ENCODE data around the gene FCHSD1. TPM values are rescaled to one million over a fixed set of nuclear protein-coding genes. Genes with fewer than 3 reads are reported as not detected.

Gene FCHSD1
- polyA plus RNA-seq, 1 of the 3 experiments (the other 2 are of a cell fraction), result 49.2 TPM

DNA sequence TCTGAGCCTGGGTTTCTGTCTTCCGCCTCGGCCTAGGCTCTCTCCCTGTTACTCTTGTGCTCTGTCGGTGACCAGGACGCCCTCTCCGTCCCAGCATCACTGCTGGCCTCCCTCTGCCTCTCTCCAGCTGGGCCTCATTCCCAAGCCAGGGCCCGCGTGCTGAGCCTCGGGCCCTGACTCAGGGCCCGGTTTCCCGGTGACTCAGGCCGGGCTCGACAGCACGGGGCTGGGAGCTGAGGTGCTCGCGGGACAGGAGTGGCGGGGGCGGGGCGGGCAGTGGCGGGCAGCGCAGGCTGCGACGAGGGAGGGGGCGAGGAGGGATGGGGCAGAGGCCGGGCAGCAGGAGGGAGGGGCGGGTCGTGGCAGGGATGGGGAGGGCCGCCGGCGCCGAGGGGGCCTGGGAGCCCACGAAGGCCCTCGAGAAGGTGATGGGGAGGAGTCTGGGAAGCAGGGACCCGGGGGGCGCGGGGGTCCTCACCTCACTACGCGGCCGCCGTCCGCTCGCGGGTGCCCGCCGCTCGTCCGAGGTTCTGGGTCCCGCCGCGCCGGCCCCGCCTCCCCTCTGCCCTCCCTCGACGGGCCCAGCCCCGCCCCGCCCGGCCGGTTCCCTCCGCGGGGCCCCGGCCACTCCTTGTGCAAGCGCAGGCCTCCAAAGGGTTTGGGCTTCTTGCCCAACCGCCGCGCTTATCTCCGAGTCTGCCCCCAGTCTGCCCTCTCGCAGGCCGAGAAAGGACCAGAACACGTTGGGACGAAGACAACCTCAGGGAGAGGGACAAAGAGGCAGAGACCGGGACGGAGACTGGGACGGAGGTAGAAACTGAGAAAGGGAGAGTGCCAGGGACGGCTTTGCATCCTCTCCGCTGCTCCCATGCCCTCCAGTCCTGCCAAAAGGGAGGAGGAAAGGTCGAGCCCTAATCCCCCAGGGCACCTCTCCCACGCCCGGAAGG, 30.8 kb upstream of the FCHSD1 start, which contains the start of gene ARAP3 (continued):
- TF ChIP-seq, protein P1, sequence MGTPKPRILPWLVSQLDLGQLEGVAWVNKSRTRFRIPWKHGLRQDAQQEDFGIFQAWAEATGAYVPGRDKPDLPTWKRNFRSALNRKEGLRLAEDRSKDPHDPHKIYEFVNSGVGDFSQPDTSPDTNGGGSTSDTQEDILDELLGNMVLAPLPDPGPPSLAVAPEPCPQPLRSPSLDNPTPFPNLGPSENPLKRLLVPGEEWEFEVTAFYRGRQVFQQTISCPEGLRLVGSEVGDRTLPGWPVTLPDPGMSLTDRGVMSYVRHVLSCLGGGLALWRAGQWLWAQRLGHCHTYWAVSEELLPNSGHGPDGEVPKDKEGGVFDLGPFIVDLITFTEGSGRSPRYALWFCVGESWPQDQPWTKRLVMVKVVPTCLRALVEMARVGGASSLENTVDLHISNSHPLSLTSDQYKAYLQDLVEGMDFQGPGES (IDR thresholded peaks at IDR 0.05; ENCODE audit: low read depth, low read length), result no peak
- TF ChIP-seq EP300 (IDR thresholded peaks at IDR 0.05; ENCODE audit: borderline replicate concordance in 1 of 2, low read depth in 1 of 2, low read length in 1 of 2), result peak in 1 of 2 experiments; percentile 47; a peak in 1 of 4 replicates
- TF ChIP-seq FOXM1 (IDR thresholded peaks at IDR 0.05; ENCODE audit: low read depth), result no peak
- no peak for TF ChIP-seq TEAD4 (IDR thresholded peaks at IDR 0.05; ENCODE audit: borderline replicate concordance, insufficient read depth)
- peak; percentile 97 for TF ChIP-seq MAX (IDR thresholded peaks at IDR 0.05; ENCODE audit: low read depth)
- peak; percentile 34 for TF ChIP-seq NRF1 (IDR thresholded peaks at IDR 0.05; ENCODE audit: low read depth, low read length)
- TF ChIP-seq MEF2A (IDR thresholded peaks at IDR 0.05; ENCODE audit: borderline replicate concordance, low read depth), result no peak
- no peak for TF ChIP-seq GABPA (IDR thresholded peaks at IDR 0.05; ENCODE audit: low read depth)
- peak; percentile 73 for TF ChIP-seq NFIC (IDR thresholded peaks at IDR 0.05; ENCODE audit: borderline replicate concordance)
- TF ChIP-seq RFX5 (IDR thresholded peaks at IDR 0.05; ENCODE audit: low read length), result no peak
- TF ChIP-seq FOSL2 (IDR thresholded peaks at IDR 0.05; ENCODE audit: borderline replicate concordance, low read depth), result peak; percentile 41; the same call in 1 of the 2 replicates
- no peak for TF ChIP-seq RCOR1 (IDR thresholded peaks at IDR 0.05; ENCODE audit: low read length)
- no peak for TF ChIP-seq SMC3 (IDR thresholded peaks at IDR 0.05; ENCODE audit: low read depth, low read length)
- TF ChIP-seq RAD21 (IDR thresholded peaks at IDR 0.05; ENCODE audit: low read length), result no peak

DNA sequence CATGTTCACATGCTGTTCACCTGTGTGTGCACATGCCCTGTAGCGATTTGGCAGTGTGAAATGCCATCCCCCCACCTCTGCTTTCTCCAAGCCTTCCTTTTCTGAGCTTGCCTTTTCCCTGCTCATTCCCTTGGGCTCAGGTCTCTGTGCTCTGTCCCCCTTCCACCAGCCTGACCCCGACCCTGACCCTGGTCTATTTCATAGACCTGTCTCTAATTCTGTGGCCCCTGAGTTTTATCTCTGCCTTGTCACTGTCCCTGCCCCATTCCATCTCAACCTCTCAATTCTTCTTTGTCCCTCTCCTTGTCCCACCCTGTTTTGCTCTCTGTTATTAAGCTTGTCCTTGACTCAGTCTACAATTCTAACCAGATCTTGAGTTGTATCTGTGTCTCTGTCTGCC, 30.1 kb upstream of the FCHSD1 start:
- no peaks in the 10 kb centered on the region for H3K9me2 ChIP-seq
- peaks cover 8 to 18% of the 10 kb centered on the region in 2 experiments for H3K36me3 ChIP-seq (replicated peaks in 1 of 2; ENCODE audit: control insufficient read depth in 1 of 2, insufficient read depth in 2 of 2, low read length in 1 of 2)
- H3K27ac ChIP-seq (ENCODE audit: low read depth in 2 of 2, low read length in 1 of 2), result peak overlapping the region; percentile 72 to 96
- peaks cover 20% of the 10 kb centered on the region; the same call in 1 of the 2 replicates for H3K79me2 ChIP-seq (ENCODE audit: insufficient read depth)
- peak; percentile 43 for DNase-seq
- ChIA-PET POLR2A (interaction anchor here (1.0 to 2.0 kb wide), 5 partner anchors 11 to 288 kb away, joined by 3 to 6 read pairs (median 5); partner anchors contain the start of gene RNF14), CTCF (interaction anchor here (0.7 to 4.8 kb wide), 7 partner anchors 11 to 288 kb away, joined by 3 to 50 read pairs (median 8); partner anchors contain the start of gene RNF14)
- peak overlapping the region; percentile 79 for H3K9ac ChIP-seq
- H2AFZ ChIP-seq (ENCODE audit: low read depth), result peak overlapping the region; percentile 81
- peaks cover 22% of the 10 kb centered on the region for H3F3A ChIP-seq (replicated peaks; ENCODE audit: insufficient read depth)
- H3K4me3 ChIP-seq (ENCODE audit: low read depth in 2 of 2, low read length in 1 of 2), result peak overlapping the region; percentile 52 to 55
- peak overlapping the region; percentile 69 for H3K4me2 ChIP-seq
- no peaks in the 10 kb centered on the region for H3K27me3 ChIP-seq (ENCODE audit: insufficient read depth)
- TF ChIP-seq FOXM1 (IDR thresholded peaks at IDR 0.05; ENCODE audit: low read depth) (no peak), CHD2 (IDR thresholded peaks at IDR 0.05; ENCODE audit: low read length, partially characterized antibody) (no peak), FOSL2 (IDR thresholded peaks at IDR 0.05; ENCODE audit: borderline replicate concordance, low read depth) (no peak), RFX5 (IDR thresholded peaks at IDR 0.05; ENCODE audit: low read length) (no peak), TAF1 (IDR thresholded peaks at IDR 0.05; ENCODE audit: borderline replicate concordance, low read depth, low read length) (no peak), TEAD4 (IDR thresholded peaks at IDR 0.05; ENCODE audit: borderline replicate concordance, insufficient read depth) (no peak), CTCF (IDR thresholded peaks at IDR 0.05) (no peak), GABPA (IDR thresholded peaks at IDR 0.05; ENCODE audit: low read depth) (no peak), RCOR1 (IDR thresholded peaks at IDR 0.05; ENCODE audit: low read length) (no peak), GATA2 (CRISPR knock-in tag; IDR thresholded peaks at IDR 0.05) (no peak), SMC3 (IDR thresholded peaks at IDR 0.05; ENCODE audit: low read depth, low read length) (no peak), RXRA (IDR thresholded peaks at IDR 0.05; ENCODE audit: borderline replicate concordance, low read depth) (no peak), EP300 (IDR thresholded peaks at IDR 0.05; ENCODE audit: borderline replicate concordance in 1 of 2, low read depth in 1 of 2, low read length in 1 of 2) (no peak), NRF1 (IDR thresholded peaks at IDR 0.05; ENCODE audit: low read depth, low read length) (no peak), TCF12 (IDR thresholded peaks at IDR 0.05) (no peak), YY1 (IDR thresholded peaks at IDR 0.05; ENCODE audit: low read depth) (no peak)
- TF ChIP-seq, protein P1 (IDR thresholded peaks at IDR 0.05; ENCODE audit: low read depth, low read length), result no peak
- TF ChIP-seq, protein P2, sequence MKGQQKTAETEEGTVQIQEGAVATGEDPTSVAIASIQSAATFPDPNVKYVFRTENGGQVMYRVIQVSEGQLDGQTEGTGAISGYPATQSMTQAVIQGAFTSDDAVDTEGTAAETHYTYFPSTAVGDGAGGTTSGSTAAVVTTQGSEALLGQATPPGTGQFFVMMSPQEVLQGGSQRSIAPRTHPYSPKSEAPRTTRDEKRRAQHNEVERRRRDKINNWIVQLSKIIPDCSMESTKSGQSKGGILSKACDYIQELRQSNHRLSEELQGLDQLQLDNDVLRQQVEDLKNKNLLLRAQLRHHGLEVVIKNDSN (IDR thresholded peaks at IDR 0.05; ENCODE audit: borderline replicate concordance, low read depth), result no peak
- H3K9me3 ChIP-seq, result no peaks in the 10 kb centered on the region
- H3K4me1 ChIP-seq (ENCODE audit: control insufficient read depth in 1 of 2, insufficient read depth in 2 of 2, low read depth in 1 of 2, low read length in 1 of 2), result peaks cover 19 to 40% of the 10 kb centered on the region in 2 experiments; a peak in 3 of 4 replicates
- WGBS (ENCODE audit: low lambda C conversion rate), result 32% methylated on average over 2 of the region's 2 CpGs
- no peaks in the 10 kb centered on the region for H4K20me1 ChIP-seq (ENCODE audit: insufficient read depth)
